ENCODE results near the gene FAM43B.
"Not testable (repeated sequence)": the region's sequence is repeated elsewhere in the genome, so short reads cannot be mapped to it uniquely, and the experiment has no call there.

The FAM43B gene

GRCh38 chr1:20551945-20552727 lies at the start of gene FAM43B:
Gene FAM43B (plus strand): TSS chr1:20552573. CDS start chr1:20552974, 401 bp downstream.
- no peak for DNase-seq

- DNase-seq: no peak
Observed at GRCh38 chr1:20505488-20505887, 46.9 kb upstream of the FAM43B start.

DNA sequence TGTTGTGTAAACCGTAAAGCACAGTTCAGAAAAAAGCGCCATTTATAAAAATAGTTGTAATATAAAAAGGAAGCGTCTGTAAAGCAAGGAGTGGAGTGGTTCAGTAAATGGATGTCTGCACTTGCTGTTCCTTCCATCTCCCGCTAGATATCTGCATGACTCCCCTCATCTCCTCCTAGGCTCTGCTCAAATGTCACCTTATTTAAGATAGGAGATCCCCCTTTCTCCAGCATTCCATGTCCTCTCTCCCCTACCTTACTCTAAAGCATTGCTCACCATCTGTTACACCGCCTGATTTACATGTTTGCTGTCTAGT lies 45.2 kb upstream of the FAM43B start:
- DNase-seq: no peak

GRCh38 chr1:20507564-20508410 lies 44.6 kb upstream of the FAM43B start, which contains the start of gene MUL1:
Gene MUL1 (minus strand): TSS chr1:20508151. CDS start chr1:20508024, 127 bp downstream.
- peak; percentile 96 for DNase-seq

DNA sequence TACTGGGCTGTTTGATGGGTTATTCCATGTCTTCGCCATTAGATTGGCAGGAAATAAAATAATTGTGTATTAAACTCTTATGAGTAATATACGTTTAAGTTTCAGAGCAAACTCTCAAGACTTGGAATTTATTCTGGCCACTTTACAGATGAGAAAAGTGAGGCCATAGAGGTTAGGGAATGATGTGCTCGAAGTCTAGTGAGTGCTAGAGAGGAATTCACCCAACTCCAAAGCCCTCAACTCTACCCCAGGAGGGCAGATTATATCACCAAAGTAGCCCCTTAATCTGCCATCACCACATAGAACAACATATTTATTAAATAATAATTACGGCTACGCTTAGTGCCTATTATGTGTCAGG lies 44.0 kb upstream of the FAM43B start:
- no peak for DNase-seq

DNA sequence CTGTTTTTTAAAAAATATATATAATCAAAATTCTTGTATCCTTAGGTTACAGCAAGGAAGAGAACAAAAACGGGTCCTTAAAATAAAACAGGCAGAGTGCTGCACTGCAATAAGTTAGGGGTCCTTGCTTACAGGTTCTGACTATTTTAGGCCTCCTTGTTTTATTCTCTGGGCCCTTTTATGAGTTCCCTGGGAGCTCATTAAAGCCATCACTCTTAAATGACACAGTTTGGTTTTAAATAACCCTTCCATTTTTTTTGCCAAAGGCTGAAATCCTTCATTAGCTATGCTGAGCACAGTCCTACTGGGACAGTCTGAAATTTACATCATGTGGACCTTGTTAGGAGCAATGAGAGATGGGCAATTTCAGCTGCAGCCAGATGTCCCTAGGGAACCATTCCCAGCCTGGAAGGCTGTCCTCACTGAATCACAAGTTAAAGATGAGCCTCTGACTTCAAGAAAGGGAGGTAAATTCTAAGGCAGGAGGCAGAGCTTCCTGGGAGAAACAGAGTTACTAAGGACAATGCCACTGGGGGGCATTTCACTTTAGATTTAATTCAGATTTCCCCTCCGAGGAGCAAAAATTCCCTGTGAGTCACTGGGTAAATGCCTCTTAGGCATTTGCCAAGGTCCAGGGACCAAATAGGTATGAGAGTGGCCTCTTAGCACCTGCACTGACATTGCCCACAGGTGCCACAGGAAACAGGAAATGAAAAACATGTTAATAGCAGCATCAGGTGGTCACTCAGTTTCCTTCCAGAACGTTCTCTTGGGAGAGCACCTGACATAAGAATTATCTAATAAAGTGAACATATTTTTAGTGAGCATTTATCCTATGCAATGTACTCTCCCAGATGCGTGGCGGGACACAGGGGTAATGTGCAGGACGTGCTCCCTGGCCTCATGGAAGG lies 40.6 kb upstream of the FAM43B start:
- DNase-seq: peak; percentile 66

DNA sequence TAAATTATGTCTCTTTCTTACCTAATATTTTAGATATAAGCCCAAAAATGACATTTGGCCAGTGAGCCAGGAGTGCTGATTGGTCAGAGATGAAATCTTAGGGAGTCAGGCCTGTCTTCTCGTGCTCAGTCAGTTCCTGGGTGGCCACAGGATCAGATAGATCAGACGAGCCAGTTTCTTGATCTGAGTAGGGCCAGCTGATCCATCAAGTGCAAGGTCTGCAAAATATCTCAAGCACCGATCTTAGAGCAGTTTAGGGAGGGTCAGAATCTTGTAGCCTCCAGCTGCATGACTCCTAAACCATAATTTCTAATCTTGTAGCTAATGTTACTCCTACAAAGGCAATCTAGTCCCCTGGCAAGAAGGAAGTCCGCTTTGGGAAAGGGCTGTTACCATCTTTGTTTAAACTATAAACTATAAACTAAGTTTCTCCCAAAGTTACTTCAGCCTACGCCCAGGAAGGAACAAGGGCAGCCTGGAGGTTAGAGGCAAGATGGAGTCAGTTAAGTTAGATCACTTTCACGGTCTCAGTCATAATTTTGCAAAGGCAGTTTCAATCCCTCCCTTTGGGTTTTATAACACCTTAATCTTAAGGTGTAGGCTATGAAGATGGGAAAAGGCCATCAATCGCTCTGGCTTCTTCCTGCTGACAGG lies 32.6 kb upstream of the FAM43B start:
- not testable (repeated sequence) for DNase-seq

DNA sequence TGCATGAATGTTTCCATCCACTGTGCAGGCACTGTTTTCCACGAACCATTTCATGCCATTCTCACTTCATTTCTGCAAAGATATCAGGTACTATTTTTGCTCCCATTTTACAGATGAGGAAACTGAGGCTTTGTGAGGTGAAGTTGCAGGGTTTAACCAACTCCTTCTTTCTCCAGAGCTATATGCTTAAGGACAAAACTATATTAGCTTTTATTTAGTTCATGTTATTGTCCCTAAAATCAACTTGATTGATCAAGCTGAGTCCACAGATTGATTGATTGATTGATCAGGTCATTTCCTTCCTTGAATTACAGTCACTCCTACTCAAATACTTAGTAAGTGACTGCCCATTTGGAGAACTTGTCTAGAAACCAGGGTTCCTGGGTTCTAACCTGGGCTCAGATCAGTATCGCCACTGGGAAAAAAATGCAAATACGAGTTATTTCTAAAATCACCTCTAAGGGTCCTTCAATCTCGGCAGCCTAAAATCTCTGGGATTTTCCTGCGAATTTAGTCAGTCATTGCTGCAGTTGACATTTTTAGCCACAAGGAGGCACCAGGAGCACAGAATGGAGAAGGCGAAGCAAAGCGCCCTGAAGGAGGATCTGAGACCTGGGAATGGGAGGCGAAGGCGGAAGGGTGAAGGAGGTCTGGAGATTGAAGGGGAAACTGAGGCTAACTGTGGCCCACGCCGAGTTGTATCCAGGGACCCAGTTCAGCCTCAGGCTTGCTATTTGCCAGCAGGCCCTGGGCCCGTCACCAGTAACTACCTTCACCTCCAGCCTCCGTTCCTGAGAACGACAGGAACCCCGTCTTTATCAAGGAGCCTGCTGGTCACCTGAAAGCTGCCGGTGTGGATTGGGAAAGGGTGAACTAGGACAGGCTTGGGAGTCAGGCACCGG lies 30.2 kb upstream of the FAM43B start:
- peak; percentile 81 for DNase-seq

GRCh38 chr1:20526267-20526666 lies 26.1 kb upstream of the FAM43B start:
- no peak for DNase-seq

DNA sequence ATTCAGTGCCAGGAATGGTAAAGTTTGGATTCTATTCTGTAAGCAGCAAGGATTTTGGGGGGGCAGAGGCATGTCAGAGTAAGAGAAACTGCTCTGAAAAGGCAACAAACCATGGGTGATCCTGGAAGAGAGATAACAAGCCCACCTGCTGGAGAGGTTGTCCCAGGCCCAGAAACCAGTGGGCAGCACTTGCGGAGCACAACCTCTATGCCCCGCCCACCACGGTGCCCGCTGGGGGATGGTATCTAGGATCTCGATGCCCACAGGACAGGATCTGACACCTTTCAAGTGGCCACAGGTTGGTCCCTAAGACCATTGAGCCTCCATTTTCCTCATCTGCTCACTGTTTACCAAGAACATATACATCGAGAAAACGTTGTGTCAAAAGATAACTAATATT lies 24.2 kb upstream of the FAM43B start:
- no peak for DNase-seq

DNA sequence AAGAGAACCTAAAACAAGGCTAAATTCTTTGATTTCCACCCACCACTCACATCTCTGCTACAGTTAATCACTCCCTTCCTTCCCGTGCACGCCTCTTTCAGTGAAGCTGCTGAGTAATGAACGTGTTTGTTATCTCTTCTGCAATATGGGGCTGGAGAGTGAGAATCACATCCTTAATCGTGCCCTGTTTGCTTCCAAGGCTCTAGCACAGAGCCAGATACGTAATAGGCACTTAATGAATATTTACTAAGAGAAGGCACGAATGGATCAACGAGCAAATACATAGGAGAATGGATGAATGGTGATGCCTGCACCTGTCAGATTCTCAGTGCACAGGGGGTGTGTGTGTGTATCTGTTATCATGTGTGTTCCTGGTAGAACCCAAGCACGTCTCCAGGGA lies 22.1 kb upstream of the FAM43B start:
- DNase-seq: no peak

- DNase-seq: no peak
Observed at GRCh38 chr1:20530901-20531300, 21.5 kb upstream of the FAM43B start.

DNA sequence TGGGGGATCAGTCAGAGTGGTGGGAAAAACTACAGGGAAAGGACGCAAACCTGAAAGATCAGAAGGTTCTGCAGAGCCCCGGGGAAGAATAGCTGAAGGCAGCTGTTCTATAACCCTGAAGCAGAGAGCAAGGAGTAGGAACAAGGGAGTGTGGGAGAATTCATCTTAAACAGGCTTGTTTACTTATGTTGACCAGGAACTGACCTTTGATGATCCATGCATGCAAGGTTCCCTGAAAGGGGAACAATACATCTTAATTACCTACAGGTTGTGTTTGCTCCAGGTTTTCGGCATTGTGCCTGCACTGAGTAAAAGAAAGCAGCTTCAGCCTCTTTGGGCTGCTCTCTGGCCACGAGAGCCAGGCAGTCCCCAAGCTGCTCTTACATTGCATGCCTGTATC lies 18.7 kb upstream of the FAM43B start:
- DNase-seq: no peak

DNA sequence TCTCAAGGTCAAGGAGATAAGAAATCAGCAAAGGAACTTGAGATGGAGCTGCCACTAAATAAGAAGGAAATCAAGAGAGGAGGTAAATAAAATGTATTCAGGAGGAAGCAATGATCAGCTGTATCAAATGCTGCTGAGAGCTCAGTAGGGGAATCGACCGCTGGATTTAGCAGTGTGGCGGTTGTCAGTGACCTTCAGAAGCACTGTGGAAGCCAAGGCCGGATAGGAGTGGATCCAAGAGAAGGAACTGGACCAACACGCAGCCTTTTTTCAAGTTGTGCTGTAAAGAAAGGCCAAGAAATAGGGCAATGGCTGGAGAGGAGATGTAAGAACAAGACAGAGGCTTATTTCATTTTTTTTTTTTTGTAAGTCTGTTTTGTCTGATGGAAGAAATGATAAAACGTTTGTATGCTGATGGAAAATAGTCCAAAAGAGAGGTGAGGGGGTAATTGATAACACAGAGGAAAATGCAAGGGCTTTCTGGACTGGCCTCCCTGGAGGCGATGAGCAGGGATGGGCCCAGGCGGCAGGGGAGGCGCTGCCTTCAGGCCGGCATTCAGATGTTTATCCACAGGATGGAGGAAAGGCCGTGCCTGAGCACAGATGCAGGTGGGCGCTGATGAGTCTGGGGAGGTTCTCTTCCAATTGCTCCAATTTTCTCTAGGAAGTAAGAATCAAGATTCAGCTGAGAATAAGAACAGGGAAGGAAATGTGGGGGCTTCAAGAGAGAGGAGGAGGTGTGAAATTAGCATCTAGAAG lies 17.5 kb upstream of the FAM43B start:
- no peak for DNase-seq

DNA sequence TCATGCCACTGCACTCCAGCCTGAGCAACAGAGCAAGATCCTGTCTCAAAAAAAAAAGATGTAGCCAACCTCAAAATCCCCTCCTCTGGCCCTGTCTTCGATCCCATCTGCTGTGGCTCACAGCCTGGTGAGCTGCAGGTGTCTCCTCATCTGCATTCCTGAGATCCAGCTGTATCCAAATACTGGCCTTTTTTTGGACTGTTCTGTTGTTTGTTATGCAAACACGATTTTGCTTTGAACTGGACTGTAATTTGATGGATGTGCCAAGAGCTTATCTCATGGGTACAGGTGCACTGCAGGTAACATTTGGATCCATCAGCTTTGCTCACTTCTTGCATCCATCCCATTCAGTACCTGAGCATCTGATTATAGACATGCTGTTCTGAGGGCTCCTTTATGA lies 14.1 kb upstream of the FAM43B start:
- no peak for DNase-seq

- DNase-seq: no peak
Observed at GRCh38 chr1:20538760-20539551, 13.4 kb upstream of the FAM43B start.

DNA sequence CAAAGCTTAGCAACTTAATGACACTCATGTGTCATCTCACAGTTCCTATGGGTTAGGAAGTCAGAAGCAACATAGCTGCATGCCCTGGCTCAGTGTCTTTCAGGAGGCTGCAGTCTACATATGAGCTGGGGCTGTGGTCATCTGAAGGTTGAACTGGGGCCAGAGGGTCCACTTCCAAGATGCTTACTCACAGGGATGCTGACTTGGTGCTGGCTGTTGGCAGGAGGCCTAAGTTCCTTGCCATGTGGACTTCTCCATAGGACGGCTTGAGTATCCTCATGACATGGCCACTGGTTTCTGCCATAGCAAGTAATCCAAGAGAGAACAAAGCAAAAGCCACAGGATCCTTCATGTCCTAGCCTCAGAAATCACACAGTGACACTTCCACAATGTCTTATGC lies 12.1 kb upstream of the FAM43B start:
- no peak for DNase-seq

GRCh38 chr1:20546637-20547036 lies 5.7 kb upstream of the FAM43B start:
- DNase-seq: no peak

DNA sequence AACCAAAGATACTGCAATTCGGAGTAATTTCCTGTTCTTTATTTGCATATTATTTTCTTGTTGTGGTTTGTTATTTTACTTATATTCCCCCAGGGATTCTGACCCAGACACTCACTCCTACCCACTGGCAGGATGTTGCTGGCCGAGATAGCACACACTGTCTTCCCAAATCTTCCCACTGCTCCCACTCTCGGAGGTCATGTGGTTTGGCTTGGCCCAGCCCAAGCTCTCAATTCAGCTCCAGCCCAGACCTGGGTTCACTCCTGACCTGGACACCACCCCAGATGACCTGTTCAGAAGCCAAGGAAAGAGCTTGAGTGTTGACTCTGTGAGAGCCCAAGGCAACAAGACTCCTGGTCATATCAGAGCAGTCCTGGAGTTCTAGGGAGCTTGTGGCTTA lies 1.2 kb upstream of the FAM43B start:
- DNase-seq: no peak
